ENCODE measurements around the gene KDM5B.

Gene KDM5B

GRCh38 chr1:202836623-202837403 is 28.6 kb upstream of the KDM5B start:
- no peaks in the 10 kb centered on the region for H3K9me3 ChIP-seq (ENCODE audit: control insufficient read depth, insufficient read depth, low read depth, low read length)
- no peaks in the 10 kb centered on the region for H3K4me1 ChIP-seq (ENCODE audit: control insufficient read depth, insufficient read depth, low read length)
- ChIA-PET POLR2A (no interaction called here), CTCF (no interaction called here)
- no peak overlapping the region for H3K27ac ChIP-seq (ENCODE audit: extremely low read depth, low read depth, low read length)
- H3K36me3 ChIP-seq (ENCODE audit: control insufficient read depth in 2 of 2, insufficient read depth in 1 of 2, low read length in 2 of 2): no peaks in the 10 kb centered on the region
- peak; percentile 63; the same call in 1 of the 2 replicates for TF ChIP-seq ZNF600 (tag by site-specific recombination; IDR thresholded peaks at IDR 0.05)
- TF ChIP-seq KLF1 (tag by site-specific recombination; IDR thresholded peaks at IDR 0.05): peak; percentile 80
- TF ChIP-seq ZNF785 (tag by site-specific recombination; IDR thresholded peaks at IDR 0.05): no peak
- no peak overlapping the region for H3K4me3 ChIP-seq (ENCODE audit: low read depth, low read length)

- Histone ChIP-seq H3K9me3 (ENCODE audit: control insufficient read depth, insufficient read depth, low read depth, low read length) (no peaks in the 10 kb centered on the region), H3K36me3 (ENCODE audit: control insufficient read depth in 2 of 2, insufficient read depth in 1 of 2, low read length in 2 of 2) (no peaks in the 10 kb centered on the region), H3K4me1 (ENCODE audit: control insufficient read depth, insufficient read depth, low read length) (no peaks in the 10 kb centered on the region), H3K27ac (ENCODE audit: extremely low read depth, low read depth, low read length) (no peak overlapping the region), H3K4me3 (ENCODE audit: low read depth, low read length) (no peak overlapping the region)
- CTCF ChIA-PET: no interaction called here
- TF ChIP-seq ZFHX2 (tag by site-specific recombination; conservative IDR thresholded peaks at IDR 0.05): peak; percentile 14; the same call in 1 of the 2 replicates
- TF ChIP-seq ZNF221 (tag by site-specific recombination; IDR thresholded peaks at IDR 0.05; ENCODE audit: borderline replicate concordance): no peak
- POLR2A ChIA-PET: no interaction called here
These were observed 27.4 kb upstream of the KDM5B start for GRCh38 chr1:202835548-202836072.

- H3K4me1 ChIP-seq (ENCODE audit: control insufficient read depth, insufficient read depth, low read length): no peaks in the 10 kb centered on the region
- no peaks in the 10 kb centered on the region for H3K36me3 ChIP-seq (ENCODE audit: control insufficient read depth in 2 of 2, insufficient read depth in 1 of 2, low read length in 2 of 2)
- H3K4me3 ChIP-seq (ENCODE audit: low read depth, low read length): no peak overlapping the region
- no peaks in the 10 kb centered on the region for H3K9me3 ChIP-seq (ENCODE audit: control insufficient read depth, insufficient read depth, low read depth, low read length)
- no peak overlapping the region for H3K27ac ChIP-seq (ENCODE audit: extremely low read depth, low read depth, low read length)
- TF ChIP-seq REST (tag by site-specific recombination; IDR thresholded peaks at IDR 0.05) (no peak), ZNF639 (tag by site-specific recombination; IDR thresholded peaks at IDR 0.05) (no peak), CTCF (tag by site-specific recombination; IDR thresholded peaks at IDR 0.05) (no peak), ZXDB (tag by site-specific recombination; IDR thresholded peaks at IDR 0.05) (no peak), ZNF133 (tag by site-specific recombination; IDR thresholded peaks at IDR 0.05) (no peak), ZNF140 (tag by site-specific recombination; IDR thresholded peaks at IDR 0.05) (no peak), KLF17 (tag by site-specific recombination; IDR thresholded peaks at IDR 0.05) (no peak), GLIS2 (tag by site-specific recombination; IDR thresholded peaks at IDR 0.05) (no peak), ATF2 (tag by site-specific recombination; IDR thresholded peaks at IDR 0.05; ENCODE audit: low read depth) (no peak), ZNF324 (tag by site-specific recombination; IDR thresholded peaks at IDR 0.05) (no peak), KLF7 (tag by site-specific recombination; IDR thresholded peaks at IDR 0.05; ENCODE audit: borderline replicate concordance) (no peak), ZNF521 (tag by site-specific recombination; IDR thresholded peaks at IDR 0.05) (no peak)
- ChIA-PET POLR2A (no interaction called here), CTCF (interaction anchor here (0.6 to 0.9 kb wide), 3 partner anchors 10 to 1463 kb away, joined by 3 to 4 read pairs (median 3); no protein-coding TSS in a partner anchor)
These were observed 26.7 kb upstream of the KDM5B start for GRCh38 chr1:202834771-202835547.

Data from HEK293 (cell line).